ENCODE data around the gene KLHL17. TPM values are rescaled to one million over a fixed set of nuclear protein-coding genes. Genes with fewer than 3 reads are reported as not detected.

Gene KLHL17
- total and polyA plus RNA-seq, 4 donors, result 0.98 to 5.4 (median 2.1) TPM

- Histone ChIP-seq H3K4me3 (ENCODE audit: low read depth in 1 of 3, low read length in 3 of 3) (no peak overlapping the region), H3K36me3 (ENCODE audit: control insufficient read depth in 4 of 4, insufficient read depth in 3 of 4, low read depth in 1 of 4, low read length in 3 of 4) (no peaks in the 10 kb centered on the region), H3K27ac (ENCODE audit: low read depth in 1 of 2, low read length in 2 of 2) (no peak overlapping the region), H3K27me3 (ENCODE audit: control insufficient read depth in 4 of 4, insufficient read depth in 4 of 4, low read length in 3 of 4) (peaks cover 0 to 7% (median 0%) of the 10 kb centered on the region in 4 donors), H3K4me1 (ENCODE audit: control insufficient read depth in 4 of 4, insufficient read depth in 4 of 4, low read length in 3 of 4) (peaks cover 6 to 45% (median 40%) of the 10 kb centered on the region in 4 donors), H3K9me3 (ENCODE audit: control insufficient read depth in 4 of 4, low read length in 3 of 4) (no peaks in the 10 kb centered on the region), H3K9ac (ENCODE audit: low read depth in 1 of 2, low read length in 2 of 2) (no peak overlapping the region)
- TF ChIP-seq RXRA (IDR thresholded peaks at IDR 0.05) (no peak), MAX (IDR thresholded peaks at IDR 0.05) (no peak), GABPA (IDR thresholded peaks at IDR 0.05 in 1 of 2, conservative IDR thresholded peaks at IDR 0.05 in 1 of 2) (no peak)
- 82% methylated on average over 22 of the region's 22 CpGs for WGBS
- no peak for DNase-seq (ENCODE audit: low spot score)
Observed at GRCh38 chr1:1003618-1004419, 43.4 kb downstream of the KLHL17 start.

GRCh38 chr1:1004420-1004779 is 44.0 kb downstream of the KLHL17 start:
- H3K9ac ChIP-seq (ENCODE audit: low read depth in 1 of 2, low read length in 2 of 2), result no peak overlapping the region
- H3K4me3 ChIP-seq (ENCODE audit: low read depth in 1 of 3, low read length in 3 of 3), result no peak overlapping the region
- H3K4me1 ChIP-seq (ENCODE audit: control insufficient read depth in 4 of 4, insufficient read depth in 4 of 4, low read length in 3 of 4), result peaks cover 6 to 39% (median 34%) of the 10 kb centered on the region in 4 donors
- WGBS, result 75% methylated on average over 7 of the region's 7 CpGs
- DNase-seq (ENCODE audit: low spot score), result no peak
- TF ChIP-seq EGR1 (IDR thresholded peaks at IDR 0.05; ENCODE audit: low read depth in 2 of 2) (no peak), CTCF (IDR thresholded peaks at IDR 0.05; ENCODE audit: low read depth, low read length, missing input control) (no peak), REST (IDR thresholded peaks at IDR 0.05) (no peak), FOXA1 (IDR thresholded peaks at IDR 0.05) (no peak), JUND (IDR thresholded peaks at IDR 0.05) (no peak), FOXA2 (IDR thresholded peaks at IDR 0.05) (no peak), SP1 (IDR thresholded peaks at IDR 0.05) (no peak), TAF1 (conservative IDR thresholded peaks at IDR 0.05) (no peak), YY1 (IDR thresholded peaks at IDR 0.05) (no peak), ZBTB33 (IDR thresholded peaks at IDR 0.05) (no peak), NR2F2 (IDR thresholded peaks at IDR 0.05) (no peak), HNF4A (conservative IDR thresholded peaks at IDR 0.05) (no peak), RAD21 (IDR thresholded peaks at IDR 0.05) (no peak), RXRA (IDR thresholded peaks at IDR 0.05) (no peak), HNF4G (IDR thresholded peaks at IDR 0.05) (no peak)
- H3K27me3 ChIP-seq (ENCODE audit: control insufficient read depth in 4 of 4, insufficient read depth in 4 of 4, low read length in 3 of 4), result peaks cover 0 to 5% (median 0%) of the 10 kb centered on the region in 4 donors
- no peaks in the 10 kb centered on the region for H3K36me3 ChIP-seq (ENCODE audit: control insufficient read depth in 4 of 4, insufficient read depth in 3 of 4, low read depth in 1 of 4, low read length in 3 of 4)
- H3K9me3 ChIP-seq (ENCODE audit: control insufficient read depth in 4 of 4, low read length in 3 of 4), result no peaks in the 10 kb centered on the region
- H3K27ac ChIP-seq (ENCODE audit: low read depth in 1 of 2, low read length in 2 of 2), result no peak overlapping the region
